ENCODE data around the gene TSC2. TPM values are rescaled to one million over a fixed set of nuclear protein-coding genes. Genes with fewer than 3 reads are reported as not detected.
A peak's percentile ranks its signal among the peaks of the same experiment; 100 is the strongest.
"Not testable (repeated sequence)": the region's sequence is repeated elsewhere in the genome, so short reads cannot be mapped to it uniquely, and the experiment has no call there.

Gene TSC2
- total RNA-seq, 2 experiments from 2014 or later, result 57.2 to 152 TPM

DNA sequence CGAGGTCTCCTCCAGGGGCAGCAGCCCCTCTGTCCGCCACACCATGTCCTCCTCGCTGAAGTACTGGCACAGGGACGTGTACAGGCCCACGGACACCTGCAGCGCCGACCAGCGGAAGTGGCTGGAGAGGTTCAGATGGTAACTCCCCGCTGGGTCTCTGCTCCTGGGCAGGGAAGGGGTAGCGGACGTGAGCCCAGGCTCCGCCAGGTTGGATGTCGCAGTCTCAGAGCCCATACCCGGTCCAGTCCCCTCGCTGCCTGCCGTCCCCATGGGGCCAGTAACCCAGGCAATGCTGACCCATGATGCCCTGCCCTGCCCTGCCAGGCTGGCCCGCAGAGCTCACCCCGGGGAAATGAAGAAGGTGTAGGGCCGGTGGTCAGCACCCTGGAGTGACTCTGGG is 54.7 kb downstream of the TSC2 start:
- Histone ChIP-seq H3K27ac (ENCODE audit: low read depth, low read length, poor library complexity, severe bottlenecking) (no peak overlapping the region), H3K4me3 (ENCODE audit: low read depth, low read length, poor library complexity, severe bottlenecking) (no peak overlapping the region), H2AFZ (ENCODE audit: low read length) (no peak overlapping the region), H3K36me3 (ENCODE audit: insufficient read depth, low read length) (no peaks in the 10 kb centered on the region), H4K20me1 (ENCODE audit: insufficient read depth, low read length) (no peaks in the 10 kb centered on the region), H3K9me2 (ENCODE audit: insufficient read depth, low read length) (no peaks in the 10 kb centered on the region), H3K4me2 (ENCODE audit: low read length) (no peak overlapping the region), H3K9me3 (ENCODE audit: low read length) (no peaks in the 10 kb centered on the region), H3K4me1 (ENCODE audit: insufficient read depth, low read length, poor library complexity, severe bottlenecking) (no peaks in the 10 kb centered on the region), H3K79me2 (ENCODE audit: insufficient read depth, low read depth, low read length) (no peaks in the 10 kb centered on the region)
- TF ChIP-seq, protein P1, sequence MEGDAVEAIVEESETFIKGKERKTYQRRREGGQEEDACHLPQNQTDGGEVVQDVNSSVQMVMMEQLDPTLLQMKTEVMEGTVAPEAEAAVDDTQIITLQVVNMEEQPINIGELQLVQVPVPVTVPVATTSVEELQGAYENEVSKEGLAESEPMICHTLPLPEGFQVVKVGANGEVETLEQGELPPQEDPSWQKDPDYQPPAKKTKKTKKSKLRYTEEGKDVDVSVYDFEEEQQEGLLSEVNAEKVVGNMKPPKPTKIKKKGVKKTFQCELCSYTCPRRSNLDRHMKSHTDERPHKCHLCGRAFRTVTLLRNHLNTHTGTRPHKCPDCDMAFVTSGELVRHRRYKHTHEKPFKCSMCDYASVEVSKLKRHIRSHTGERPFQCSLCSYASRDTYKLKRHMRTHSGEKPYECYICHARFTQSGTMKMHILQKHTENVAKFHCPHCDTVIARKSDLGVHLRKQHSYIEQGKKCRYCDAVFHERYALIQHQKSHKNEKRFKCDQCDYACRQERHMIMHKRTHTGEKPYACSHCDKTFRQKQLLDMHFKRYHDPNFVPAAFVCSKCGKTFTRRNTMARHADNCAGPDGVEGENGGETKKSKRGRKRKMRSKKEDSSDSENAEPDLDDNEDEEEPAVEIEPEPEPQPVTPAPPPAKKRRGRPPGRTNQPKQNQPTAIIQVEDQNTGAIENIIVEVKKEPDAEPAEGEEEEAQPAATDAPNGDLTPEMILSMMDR (conservative IDR thresholded peaks at IDR 0.05; ENCODE audit: low read length), result no peak
- no peak for TF ChIP-seq EZH2phosphoT487 (IDR thresholded peaks at IDR 0.05; ENCODE audit: borderline replicate concordance, low read depth, low read length)
- POLR2A ChIA-PET, result no interaction called here
- DNase-seq (ENCODE audit: low spot score), result no peak
- intact Hi-C loops (cut with micrococcal nuclease; ENCODE audit: unreplicated experiment), result no loop called here
- CTCF ChIA-PET (ENCODE audit: unreplicated experiment), result no interaction called here
- BruUV-seq (replicated peaks), result TSS peak; percentile 52

DNA sequence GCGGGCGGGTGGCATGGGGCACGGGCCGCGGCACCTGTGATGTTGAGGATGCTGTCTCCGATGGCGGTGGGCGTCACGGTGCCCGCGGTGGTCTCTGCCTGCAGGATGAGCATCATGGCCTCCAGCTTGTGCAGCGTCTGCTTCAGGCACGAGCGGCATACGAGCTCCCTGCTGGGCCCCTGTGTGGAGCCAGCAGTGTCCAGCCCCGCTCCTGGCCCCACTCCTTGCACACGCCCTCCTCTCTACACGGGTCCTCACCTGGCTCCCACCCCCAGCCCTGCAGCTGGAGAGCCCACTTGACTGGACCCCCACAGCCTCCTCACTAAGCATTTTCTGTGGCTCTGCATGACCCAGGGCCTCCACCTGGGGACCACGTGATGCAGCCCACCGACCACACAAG is 56.7 kb downstream of the TSC2 start:
- H3K9me2 ChIP-seq (ENCODE audit: insufficient read depth, low read length); H3K36me3 ChIP-seq (ENCODE audit: insufficient read depth, low read length); H3K4me3 ChIP-seq (ENCODE audit: low read depth, low read length, poor library complexity, severe bottlenecking); DNase-seq (ENCODE audit: low spot score); POLR2A ChIA-PET; H3K79me2 ChIP-seq (ENCODE audit: insufficient read depth, low read depth, low read length); BruUV-seq (replicated peaks); H2AFZ ChIP-seq (ENCODE audit: low read length); H3K4me2 ChIP-seq (ENCODE audit: low read length); CTCF ChIA-PET (ENCODE audit: unreplicated experiment); H3K4me1 ChIP-seq (ENCODE audit: insufficient read depth, low read length, poor library complexity, severe bottlenecking); H3K9me3 ChIP-seq (ENCODE audit: low read length); H4K20me1 ChIP-seq (ENCODE audit: insufficient read depth, low read length); intact Hi-C loops (cut with micrococcal nuclease; ENCODE audit: unreplicated experiment); H3K27ac ChIP-seq (ENCODE audit: low read depth, low read length, poor library complexity, severe bottlenecking): not testable (repeated sequence)

DNA sequence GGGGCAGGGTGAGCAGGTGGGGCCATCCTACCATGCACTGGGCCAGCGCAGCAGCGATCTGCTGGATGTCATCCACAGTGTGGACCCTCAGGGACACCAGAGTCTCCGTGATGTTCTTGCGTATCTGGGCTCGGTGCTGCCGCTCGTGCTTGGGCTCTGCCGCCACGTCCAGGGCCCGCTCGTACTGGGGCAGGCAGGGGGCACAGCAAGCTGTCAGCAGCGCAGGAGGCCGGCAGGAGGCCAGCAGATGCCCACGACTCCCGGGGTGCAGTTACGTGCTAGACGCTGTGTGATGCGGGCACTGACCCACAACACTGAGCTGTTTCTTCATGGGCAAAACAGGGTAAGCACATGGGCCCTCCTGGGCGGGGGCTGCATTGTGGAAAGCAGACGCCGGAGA is 57.5 kb downstream of the TSC2 start:
- H3K36me3 ChIP-seq (ENCODE audit: insufficient read depth, low read length); POLR2A ChIA-PET; H3K79me2 ChIP-seq (ENCODE audit: insufficient read depth, low read depth, low read length); H2AFZ ChIP-seq (ENCODE audit: low read length); H3K4me3 ChIP-seq (ENCODE audit: low read depth, low read length, poor library complexity, severe bottlenecking); H3K27ac ChIP-seq (ENCODE audit: low read depth, low read length, poor library complexity, severe bottlenecking); H3K4me1 ChIP-seq (ENCODE audit: insufficient read depth, low read length, poor library complexity, severe bottlenecking); H4K20me1 ChIP-seq (ENCODE audit: insufficient read depth, low read length); H3K9me2 ChIP-seq (ENCODE audit: insufficient read depth, low read length); BruUV-seq (replicated peaks); intact Hi-C loops (cut with micrococcal nuclease; ENCODE audit: unreplicated experiment); H3K9me3 ChIP-seq (ENCODE audit: low read length); H3K4me2 ChIP-seq (ENCODE audit: low read length); DNase-seq (ENCODE audit: low spot score); CTCF ChIA-PET (ENCODE audit: unreplicated experiment): not testable (repeated sequence)

DNA sequence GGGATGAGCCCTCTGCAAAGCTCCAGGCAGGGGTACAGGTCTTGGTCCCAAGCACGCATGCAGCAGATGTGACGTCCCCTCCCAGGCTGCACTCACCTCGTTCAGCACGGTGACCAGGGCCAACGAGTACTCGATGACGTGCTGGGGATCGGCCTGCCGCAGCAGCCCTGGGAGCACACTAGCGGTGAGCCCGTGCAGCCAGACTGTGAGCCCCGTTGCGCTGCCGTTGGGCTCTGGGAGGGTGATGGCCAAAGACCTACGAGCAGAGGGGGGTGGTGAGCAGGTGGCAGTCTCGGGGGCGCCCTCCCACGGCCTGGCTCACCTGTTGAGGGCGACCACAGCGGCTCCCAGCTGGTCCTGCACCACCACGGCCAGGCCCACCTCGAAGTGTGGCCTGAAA is 58.0 kb downstream of the TSC2 start:
- H3K4me1 ChIP-seq (ENCODE audit: insufficient read depth, low read length, poor library complexity, severe bottlenecking); H3K79me2 ChIP-seq (ENCODE audit: insufficient read depth, low read depth, low read length); H3K27ac ChIP-seq (ENCODE audit: low read depth, low read length, poor library complexity, severe bottlenecking); CTCF ChIA-PET (ENCODE audit: unreplicated experiment); H3K9me2 ChIP-seq (ENCODE audit: insufficient read depth, low read length); POLR2A ChIA-PET; H3K4me2 ChIP-seq (ENCODE audit: low read length); DNase-seq (ENCODE audit: low spot score); intact Hi-C loops (cut with micrococcal nuclease; ENCODE audit: unreplicated experiment); H4K20me1 ChIP-seq (ENCODE audit: insufficient read depth, low read length); H3K9me3 ChIP-seq (ENCODE audit: low read length); BruUV-seq (replicated peaks); H3K36me3 ChIP-seq (ENCODE audit: insufficient read depth, low read length); H3K4me3 ChIP-seq (ENCODE audit: low read depth, low read length, poor library complexity, severe bottlenecking); H2AFZ ChIP-seq (ENCODE audit: low read length): not testable (repeated sequence)

DNA sequence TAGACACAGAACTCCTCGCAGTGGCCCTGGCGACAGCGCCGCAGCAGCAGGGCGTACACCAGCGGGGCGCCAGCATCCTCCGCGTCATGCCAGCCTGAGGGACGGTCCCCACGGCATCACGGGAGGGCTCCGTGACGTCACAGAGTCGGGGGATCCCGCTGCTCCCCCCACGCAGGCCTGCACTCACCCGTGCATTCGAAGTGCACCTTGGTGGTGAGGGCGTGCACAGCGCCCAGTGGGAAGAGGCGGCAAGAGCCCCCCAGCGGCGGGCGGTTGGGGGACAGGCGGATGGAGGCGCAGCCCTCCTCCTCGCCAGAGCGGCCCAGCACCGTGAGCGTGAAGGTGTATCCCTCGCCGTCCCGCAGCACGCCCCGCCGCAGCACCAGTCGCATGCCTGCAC is 58.4 kb downstream of the TSC2 start:
- H3K79me2 ChIP-seq (ENCODE audit: insufficient read depth, low read depth, low read length); H3K4me1 ChIP-seq (ENCODE audit: insufficient read depth, low read length, poor library complexity, severe bottlenecking); H3K36me3 ChIP-seq (ENCODE audit: insufficient read depth, low read length); H3K4me3 ChIP-seq (ENCODE audit: low read depth, low read length, poor library complexity, severe bottlenecking); H3K9me2 ChIP-seq (ENCODE audit: insufficient read depth, low read length); POLR2A ChIA-PET; DNase-seq (ENCODE audit: low spot score); H3K9me3 ChIP-seq (ENCODE audit: low read length); H2AFZ ChIP-seq (ENCODE audit: low read length); BruUV-seq (replicated peaks); H4K20me1 ChIP-seq (ENCODE audit: insufficient read depth, low read length); H3K4me2 ChIP-seq (ENCODE audit: low read length); intact Hi-C loops (cut with micrococcal nuclease; ENCODE audit: unreplicated experiment); CTCF ChIA-PET (ENCODE audit: unreplicated experiment); H3K27ac ChIP-seq (ENCODE audit: low read depth, low read length, poor library complexity, severe bottlenecking): not testable (repeated sequence)

DNA sequence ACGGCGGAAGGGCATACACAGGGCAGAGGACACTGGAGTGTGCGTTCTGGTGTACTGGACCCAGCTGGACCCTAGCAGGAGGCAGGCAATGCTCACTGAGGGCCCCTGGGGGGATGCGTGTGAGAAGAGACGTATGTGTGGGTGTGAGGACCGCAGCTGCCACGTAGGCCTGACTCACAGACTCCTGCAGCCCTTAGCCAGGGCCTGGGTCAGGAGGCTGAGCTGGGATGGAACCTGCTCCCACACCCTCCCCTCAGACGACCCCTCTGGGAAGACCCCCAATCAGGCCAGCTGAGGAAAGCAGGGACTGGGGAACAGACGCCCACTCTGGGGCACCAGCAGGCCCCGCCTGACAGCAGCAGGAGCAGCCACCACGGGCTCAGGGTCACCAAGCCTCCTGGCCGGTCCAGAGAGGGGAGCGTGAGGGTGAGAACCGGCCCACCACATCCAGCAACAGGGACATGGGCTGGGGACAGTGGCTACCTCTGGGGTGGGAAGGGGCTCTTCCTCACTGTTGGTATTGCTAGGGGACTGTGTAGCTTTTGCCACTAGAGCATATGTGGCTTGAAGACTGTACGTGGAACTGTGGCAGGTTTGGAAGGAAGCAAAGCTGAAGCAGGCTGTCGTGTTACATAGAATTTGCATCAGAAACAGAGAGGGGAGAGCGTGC is 59.5 kb downstream of the TSC2 start:
- H2AFZ ChIP-seq (ENCODE audit: low read length); H3K4me2 ChIP-seq (ENCODE audit: low read length); H3K9me2 ChIP-seq (ENCODE audit: insufficient read depth, low read length); H3K27ac ChIP-seq (ENCODE audit: low read depth, low read length, poor library complexity, severe bottlenecking); H3K4me3 ChIP-seq (ENCODE audit: low read depth, low read length, poor library complexity, severe bottlenecking); H3K79me2 ChIP-seq (ENCODE audit: insufficient read depth, low read depth, low read length); H4K20me1 ChIP-seq (ENCODE audit: insufficient read depth, low read length); H3K36me3 ChIP-seq (ENCODE audit: insufficient read depth, low read length); H3K9me3 ChIP-seq (ENCODE audit: low read length); intact Hi-C loops (cut with micrococcal nuclease; ENCODE audit: unreplicated experiment); DNase-seq (ENCODE audit: low spot score); CTCF ChIA-PET (ENCODE audit: unreplicated experiment); H3K4me1 ChIP-seq (ENCODE audit: insufficient read depth, low read length, poor library complexity, severe bottlenecking); BruUV-seq (replicated peaks); POLR2A ChIA-PET: not testable (repeated sequence)
